Testis (tissue), 2 donors: ENCODE measurements around the gene PLG.
"Not testable (repeated sequence)": the region's sequence is repeated elsewhere in the genome, so short reads cannot be mapped to it uniquely, and the experiment has no call there.

Source experiments
- CTCF ChIP-seq, 3 experiments: fragments of 450-650 bp in 2 of 3; fragments of 200-600 bp in 1 of 3; sonication (generic) in 1 of 3; IDR thresholded peaks; one replicate each; pipeline ENCODE4 v1.5.1; 2016 to 2019; ENCODE audit warnings: antibody characterized with exemption in 3 of 3, mild to moderate bottlenecking in 2 of 3, moderate library complexity in 1 of 3
- POLR2A ChIP-seq: fragments of 450-650 bp; IDR thresholded peaks from one replicate; pipeline ENCODE4 v1.6.1; 2017; ENCODE audit warnings: antibody characterized with exemption, mild to moderate bottlenecking, moderate library complexity

GRCh38 chr6:160788126-160788525, 86.1 kb downstream of the PLG start:
- not testable (repeated sequence) for TF ChIP-seq POLR2A; CTCF (IDR thresholded peaks at IDR 0.05)
